ENCODE measurements around the gene MAD1L1. TPM values are rescaled to one million over a fixed set of nuclear protein-coding genes. Genes with fewer than 3 reads are reported as not detected.

Gene MAD1L1
- total RNA-seq, 1 experiment from 2014 or later = 38.5 TPM

DNA sequence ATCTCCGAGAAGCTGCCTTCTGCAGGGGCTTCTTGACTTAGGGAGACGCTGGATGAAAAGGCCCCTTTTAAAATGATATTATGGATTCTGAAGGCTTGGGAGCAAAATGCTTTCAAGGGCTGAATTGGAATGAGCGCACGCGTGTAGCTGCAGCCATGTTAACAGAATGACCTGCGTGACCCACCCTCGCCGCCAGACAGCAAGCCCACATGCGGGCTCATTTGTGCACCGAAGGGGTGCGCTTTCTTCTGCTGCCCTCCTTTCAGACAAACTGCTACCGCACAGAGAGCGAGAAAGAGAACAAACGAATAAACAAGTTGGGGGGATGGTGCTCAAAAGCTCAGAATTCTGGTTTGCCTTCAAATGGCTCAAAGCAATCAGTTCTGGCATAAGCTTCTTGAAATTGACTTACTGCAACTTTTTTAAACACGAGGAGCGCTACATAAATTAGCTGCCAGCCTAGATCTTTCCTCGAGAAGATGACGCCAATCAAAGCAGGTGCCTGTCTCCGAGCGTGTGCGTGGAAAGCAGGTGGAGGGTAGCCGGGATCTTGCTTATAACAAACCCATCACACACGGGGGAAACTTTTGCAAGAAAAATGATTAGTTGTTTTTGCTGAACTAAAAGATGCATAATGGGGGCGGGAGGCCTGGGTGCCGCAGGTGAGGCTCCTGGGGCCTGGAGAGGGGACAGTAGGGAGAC is 268.4 kb downstream of the MAD1L1 start:
- CTCF ChIA-PET = no interaction called here

DNA sequence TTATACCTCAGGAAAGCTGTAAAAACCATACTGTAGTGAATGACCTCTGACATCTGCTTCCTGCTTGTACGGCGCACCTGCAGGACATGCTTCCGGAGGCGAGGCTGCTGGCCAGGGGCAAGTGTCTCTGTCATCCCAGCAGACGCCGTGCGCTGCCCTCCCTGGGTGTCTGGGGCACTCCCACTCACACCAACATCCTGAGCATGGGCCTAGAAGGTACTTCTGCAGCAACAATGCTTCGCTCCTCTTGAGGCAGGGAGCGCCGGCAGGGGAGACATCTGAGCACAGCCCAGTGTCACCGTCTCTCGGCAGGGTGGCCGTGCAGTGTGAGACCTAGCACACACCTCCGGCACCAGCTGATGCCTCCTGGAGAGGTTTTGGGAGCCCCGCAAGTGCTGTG is 269.2 kb downstream of the MAD1L1 start:
- Histone ChIP-seq H3K4me1 (ENCODE audit: control insufficient read depth in 1 of 2, insufficient read depth in 2 of 2, low read length in 2 of 2) (peaks cover 0 to 15% of the 10 kb centered on the region in 2 experiments; a peak in 3 of 4 replicates), H3K9me3 (ENCODE audit: control insufficient read depth in 1 of 2, insufficient read depth in 1 of 2, low read depth in 1 of 2, low read length in 2 of 2) (peaks cover 0 to 4% of the 10 kb centered on the region in 2 experiments; a peak in 1 of 4 replicates), H3K79me2 (ENCODE audit: insufficient read depth, low read length) (no peaks in the 10 kb centered on the region), H3K4me3 (replicated peaks in 1 of 2; ENCODE audit: low read depth in 1 of 2, low read length in 2 of 2) (no peak overlapping the region), H3K4me2 (ENCODE audit: low read length) (no peak overlapping the region), H2AFZ (ENCODE audit: low read depth, low read length, poor library complexity, severe bottlenecking) (no peak overlapping the region), H3K36me3 (ENCODE audit: control insufficient read depth in 1 of 2, insufficient read depth in 2 of 2, low read length in 2 of 2) (0 out of 4 replicates have a peak, but pooled peaks cover 0 to 3% of the 10 kb centered on the region in 2 experiments), H3K9ac (ENCODE audit: low read length) (no peak overlapping the region), H3K27ac (ENCODE audit: low read depth, low read length) (no peak overlapping the region), H3K27me3 (ENCODE audit: insufficient read depth, low read length) (no peaks in the 10 kb centered on the region), H3K9me2 (ENCODE audit: insufficient read depth) (no peaks in the 10 kb centered on the region), H4K20me1 (ENCODE audit: insufficient read depth) (no peaks in the 10 kb centered on the region)
- CTCF ChIA-PET = no interaction called here
- intact Hi-C loops (cut with micrococcal nuclease) = no loop called here
- ATAC-seq (no peak), DNase-seq (ENCODE audit: low read depth, low spot score) (no peak)
- POLR2A ChIA-PET = no interaction called here
- RAD21 ChIA-PET (ENCODE audit: low non-redundant PET in 1 of 2, low total read pairs in 2 of 2, uncharacterized antibody in 2 of 2, unreplicated experiment in 2 of 2) = no interaction called here
- no TSS peak for BruUV-seq (replicated peaks)
- TF ChIP-seq ZFX (IDR thresholded peaks at IDR 0.05) (no peak), RAD21 (IDR thresholded peaks at IDR 0.05; ENCODE audit: low read depth) (no peak), CTCF (IDR thresholded peaks at IDR 0.05 in 2 of 3, conservative IDR thresholded peaks at IDR 0.05 in 1 of 3; ENCODE audit: borderline replicate concordance in 1 of 3, insufficient read depth in 1 of 3, low read depth in 2 of 3, low read length in 2 of 3) (no peak), SRF (IDR thresholded peaks at IDR 0.05; ENCODE audit: low read depth) (no peak), CBX3 (IDR thresholded peaks at IDR 0.05; ENCODE audit: low read depth) (no peak), TCF7L2 (IDR thresholded peaks at IDR 0.05; ENCODE audit: borderline replicate concordance, extremely low read depth, insufficient read depth, insufficient read length) (no peak), POLR2A (IDR thresholded peaks at IDR 0.05; ENCODE audit: borderline replicate concordance, extremely low read depth, insufficient read depth, insufficient read length) (no peak), FOSL1 (IDR thresholded peaks at IDR 0.05; ENCODE audit: low read depth) (no peak), YY1 (IDR thresholded peaks at IDR 0.05; ENCODE audit: extremely low read depth, insufficient replicate concordance, low read depth, low read length) (no peak), ZNF274 (IDR thresholded peaks at IDR 0.05; ENCODE audit: low read depth, low read length) (no peak), JUND (IDR thresholded peaks at IDR 0.05) (no peak), EGR1 (IDR thresholded peaks at IDR 0.05; ENCODE audit: low read depth) (no peak), CEBPB (IDR thresholded peaks at IDR 0.05; ENCODE audit: low read depth) (no peak)
- TF ChIP-seq, protein P1, sequence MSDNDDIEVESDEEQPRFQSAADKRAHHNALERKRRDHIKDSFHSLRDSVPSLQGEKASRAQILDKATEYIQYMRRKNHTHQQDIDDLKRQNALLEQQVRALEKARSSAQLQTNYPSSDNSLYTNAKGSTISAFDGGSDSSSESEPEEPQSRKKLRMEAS (IDR thresholded peaks at IDR 0.05) = no peak
- TF ChIP-seq, protein P2, sequence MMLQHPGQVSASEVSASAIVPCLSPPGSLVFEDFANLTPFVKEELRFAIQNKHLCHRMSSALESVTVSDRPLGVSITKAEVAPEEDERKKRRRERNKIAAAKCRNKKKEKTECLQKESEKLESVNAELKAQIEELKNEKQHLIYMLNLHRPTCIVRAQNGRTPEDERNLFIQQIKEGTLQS (IDR thresholded peaks at IDR 0.05) = no peak

More for the DNA sequence above, 268.4 kb downstream of the MAD1L1 start:
- Histone ChIP-seq H2AFZ (ENCODE audit: low read depth, low read length, poor library complexity, severe bottlenecking) (no peak overlapping the region), H3K9me3 (ENCODE audit: control insufficient read depth in 1 of 2, insufficient read depth in 1 of 2, low read depth in 1 of 2, low read length in 2 of 2) (peaks cover 0 to 4% of the 10 kb centered on the region in 2 experiments; a peak in 1 of 4 replicates), H3K36me3 (ENCODE audit: control insufficient read depth in 1 of 2, insufficient read depth in 2 of 2, low read length in 2 of 2) (0 out of 4 replicates have a peak, but pooled peaks cover 0 to 3% of the 10 kb centered on the region in 2 experiments), H3K79me2 (ENCODE audit: insufficient read depth, low read length) (no peaks in the 10 kb centered on the region), H3K4me2 (ENCODE audit: low read length) (no peak overlapping the region), H3K27me3 (ENCODE audit: insufficient read depth, low read length) (no peaks in the 10 kb centered on the region), H3K4me1 (ENCODE audit: control insufficient read depth in 1 of 2, insufficient read depth in 2 of 2, low read length in 2 of 2) (peaks cover 0 to 15% of the 10 kb centered on the region in 2 experiments; a peak in 3 of 4 replicates), H3K4me3 (replicated peaks in 1 of 2; ENCODE audit: low read depth in 1 of 2, low read length in 2 of 2) (no peak overlapping the region), H3K27ac (ENCODE audit: low read depth, low read length) (no peak overlapping the region), H4K20me1 (ENCODE audit: insufficient read depth) (no peaks in the 10 kb centered on the region), H3K9ac (ENCODE audit: low read length) (no peak overlapping the region), H3K9me2 (ENCODE audit: insufficient read depth) (no peaks in the 10 kb centered on the region)
- TF ChIP-seq, protein P1 (IDR thresholded peaks at IDR 0.05) = no peak
- no peak for TF ChIP-seq SP1 (IDR thresholded peaks at IDR 0.05; ENCODE audit: low read depth)
- intact Hi-C loops (cut with micrococcal nuclease) = no loop called here
- no peak for ATAC-seq
- POLR2A ChIA-PET = no interaction called here
- RAD21 ChIA-PET (ENCODE audit: low non-redundant PET in 1 of 2, low total read pairs in 2 of 2, uncharacterized antibody in 2 of 2, unreplicated experiment in 2 of 2) = no interaction called here
- no TSS peak for BruUV-seq (replicated peaks)
- no peak for DNase-seq (ENCODE audit: low read depth, low spot score)
